T1000 (cell line): ENCODE data around the gene HSPA4L.

Experiments used
- DNase-seq: peaks from one replicate; lab custom pipeline; 2025; ENCODE audit warnings: mixed read lengths; lab: John Stamatoyannopoulos, UW

The HSPA4L gene

DNA sequence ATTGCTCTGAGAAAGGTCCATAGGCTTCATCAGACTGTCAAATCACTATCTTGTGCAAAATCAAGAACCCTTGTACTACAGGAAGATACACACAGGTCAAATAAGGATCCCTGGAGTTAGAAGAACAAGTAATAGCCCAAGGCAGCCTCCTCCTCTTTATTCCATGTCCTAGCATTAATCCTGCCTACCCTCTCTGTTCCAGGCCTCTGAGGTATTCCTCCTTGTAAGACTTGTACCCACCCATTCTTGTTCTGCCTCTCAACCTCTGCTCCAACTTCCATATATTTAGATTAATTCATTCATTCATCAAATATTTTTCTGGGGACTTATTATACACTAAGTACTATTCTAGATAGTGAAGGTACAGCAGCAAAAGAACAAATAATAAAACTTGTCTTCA, 88.2 kb downstream of the HSPA4L start:
- no peak for DNase-seq

DNA sequence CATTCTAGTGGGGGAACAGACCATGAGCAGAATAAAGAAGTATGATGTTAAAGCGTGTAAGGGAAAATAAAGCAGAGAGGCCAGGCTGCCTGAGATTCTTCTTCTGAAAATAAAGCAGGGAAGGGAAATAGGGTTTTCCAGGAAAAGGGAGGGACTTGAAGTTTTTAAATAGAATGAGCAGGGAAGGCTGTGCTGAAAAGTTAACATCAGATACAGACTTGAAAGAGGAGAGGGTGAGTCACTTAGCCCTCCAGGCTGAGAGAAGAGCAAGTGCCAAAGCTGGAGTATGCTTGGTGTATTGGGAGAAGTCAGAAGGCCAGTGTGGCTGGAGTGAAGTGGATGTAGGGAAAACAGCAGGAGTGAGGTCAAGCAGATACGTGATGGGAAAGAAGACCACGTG, 88.6 kb downstream of the HSPA4L start:
- no peak for DNase-seq

DNA sequence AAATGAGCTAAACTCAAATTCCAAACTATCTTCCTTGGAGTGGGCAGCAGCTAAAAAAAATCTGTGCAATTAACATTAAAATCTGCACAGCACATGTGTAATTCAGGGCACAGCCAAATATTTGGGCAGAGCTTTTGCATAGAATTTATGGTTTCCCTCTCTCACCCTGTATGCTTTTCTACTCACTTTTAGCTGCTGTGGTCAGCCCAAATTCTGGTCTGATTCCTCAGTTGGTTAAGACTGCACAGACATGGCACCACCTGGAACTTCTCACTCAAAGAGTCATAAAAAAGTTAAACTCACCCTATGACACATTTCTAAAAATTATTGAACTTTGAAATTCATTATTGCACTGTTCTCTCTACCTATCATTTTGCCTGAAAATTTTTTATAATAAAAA, 93.7 kb downstream of the HSPA4L start:
- no peak for DNase-seq

DNA sequence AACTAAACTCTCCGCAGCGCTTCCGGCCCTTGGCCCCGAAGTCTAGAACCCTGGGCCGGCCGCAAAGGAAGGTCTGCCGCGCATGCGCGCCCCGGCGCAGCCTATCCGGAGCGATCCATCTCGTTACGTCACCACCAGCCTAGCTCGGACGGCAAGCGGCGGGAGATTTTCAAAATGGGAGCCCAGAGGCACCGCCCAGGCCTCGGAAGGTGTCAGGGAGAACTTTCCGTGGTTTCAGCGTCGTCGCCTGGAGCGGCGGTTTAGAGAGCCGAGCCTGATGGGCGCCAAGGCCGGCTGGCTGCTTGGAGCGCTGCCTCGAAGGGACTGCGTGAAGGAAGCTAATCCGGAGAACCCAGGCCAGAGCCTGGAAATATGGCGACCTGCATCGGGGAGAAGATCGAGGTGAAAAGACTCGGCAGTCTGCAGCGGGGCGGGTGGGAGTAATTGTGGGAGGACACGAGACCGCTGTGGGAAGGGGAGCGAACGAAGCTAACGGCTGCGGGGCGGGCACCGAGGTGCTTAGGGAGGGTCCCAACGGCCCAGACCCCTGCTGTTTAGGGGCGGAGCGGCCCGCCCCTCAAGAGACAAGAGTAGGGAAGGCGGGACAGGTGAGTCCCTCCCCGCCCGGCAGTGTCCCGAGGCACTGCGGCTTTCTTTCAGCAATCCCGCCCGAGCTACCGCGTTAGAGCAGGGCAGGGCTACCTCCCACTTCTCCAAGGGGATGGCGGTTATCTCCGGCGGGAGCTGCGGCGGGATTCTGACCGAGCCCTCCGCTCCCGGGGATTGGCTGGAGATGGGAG, 98.8 kb downstream of the HSPA4L start, which contains the start of gene PLK4:
Gene PLK4, plus strand, starts transcription at position 131 of the 800 bp plus-strand sequence. Its CDS starts 242 bp downstream, at position 373.
- DNase-seq: peak; percentile 84

DNA sequence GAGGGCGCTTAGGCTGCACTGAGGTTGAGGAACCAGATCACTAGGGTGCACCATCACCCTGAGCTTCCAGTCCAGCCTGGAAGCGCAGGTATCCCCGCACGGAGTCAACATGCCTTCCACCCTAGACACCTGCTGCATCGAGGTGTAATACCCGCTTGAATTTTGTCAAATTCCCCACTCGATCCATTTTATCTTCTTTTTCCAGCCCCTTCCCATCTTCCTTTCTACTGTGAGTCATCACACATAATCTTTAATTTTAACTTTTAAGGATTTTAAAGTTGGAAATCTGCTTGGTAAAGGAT, 99.4 kb downstream of the HSPA4L start:
- no peak for DNase-seq

DNA sequence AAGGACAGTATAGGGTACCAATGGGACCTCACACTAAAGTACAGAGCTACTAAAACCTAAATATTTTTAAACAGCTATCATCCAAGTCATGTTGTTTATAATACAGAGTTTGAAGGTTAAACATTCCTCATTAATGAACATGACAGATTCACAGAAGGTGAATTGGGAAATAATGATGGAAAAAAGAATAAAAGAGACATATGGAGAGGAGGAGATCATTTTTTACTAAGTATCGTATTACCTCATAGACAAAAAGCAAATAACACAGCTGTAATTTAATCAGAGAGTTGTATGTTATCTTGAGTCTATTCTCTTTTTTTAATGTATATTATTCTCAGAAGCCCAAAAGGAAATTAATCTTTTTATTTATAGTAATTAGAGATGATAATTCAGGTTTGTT, 106.4 kb downstream of the HSPA4L start:
- no peak for DNase-seq

DNA sequence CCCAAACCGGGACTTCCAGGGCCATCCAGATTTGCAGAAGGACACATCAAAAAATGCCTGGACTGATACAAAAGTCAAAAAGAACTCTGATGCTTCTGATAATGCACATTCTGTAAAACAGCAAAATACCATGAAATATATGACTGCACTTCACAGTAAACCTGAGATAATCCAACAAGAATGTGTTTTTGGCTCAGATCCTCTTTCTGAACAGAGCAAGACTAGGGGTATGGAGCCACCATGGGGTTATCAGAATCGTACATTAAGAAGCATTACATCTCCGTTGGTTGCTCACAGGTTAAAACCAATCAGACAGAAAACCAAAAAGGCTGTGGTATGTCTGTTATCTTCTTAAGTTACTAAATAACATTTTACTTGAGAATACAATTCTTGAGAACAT, 107.8 kb downstream of the HSPA4L start:
- no peak for DNase-seq
